IMR-90 (cell line): Measurements from ENCODE around the gene CD46. TPM values are rescaled to one million over a fixed set of nuclear protein-coding genes. Genes with fewer than 3 reads are reported as not detected.

Experiments
- ATAC-seq: fragments of 200-7000 bp; cut with Tn5 transposase; 2 replicates; pipeline ENCODE4 v1.9.1; 2020; ENCODE audit warnings: low read depth, mild to moderate bottlenecking, moderate library complexity
- BruUV-seq: library from RNA; stranded (reverse); fragments of 400-500 nt; replicated peaks from 2 replicates; lab custom pipeline; 2021; lab: Mats Ljungman, UMichigan
- CTCF ChIA-PET: fragments of 300-600 bp; formaldehyde crosslinking; extraction: SDS; loops from one replicate; lab custom pipeline; 2021; ENCODE audit warnings: antibody characterized with exemption; lab: Yijun Ruan, JAX
- POLR2A ChIA-PET: fragments of 300-600 bp; sonication (Branson Sonifier 250); formaldehyde crosslinking; loops from one replicate; lab custom pipeline; 2022; ENCODE audit warnings: antibody characterized with exemption; ENCODE audit not compliant: unreplicated experiment; lab: Charles Lee
- DNase-seq: peaks from one replicate; pipeline ENCODE4 v3.0.0; 2013
- H2AFZ ChIP-seq: replicated peaks from 2 replicates; pipeline ENCODE3; 2013; ENCODE audit warnings: low read length, mild to moderate bottlenecking; ENCODE audit not compliant: poor library complexity
- H2AK5ac ChIP-seq: 2 replicates; pipeline ENCODE4 v1.6.1; 2013; ENCODE audit warnings: low read depth, low read length, inconsistent platforms
- H2AK9ac ChIP-seq: replicated peaks from 2 replicates; pipeline ENCODE3; 2013; ENCODE audit warnings: mild to moderate bottlenecking, low read depth, low read length, moderate library complexity; ENCODE audit not compliant: poor library complexity
- H2BK120ac ChIP-seq: 2 replicates; pipeline ENCODE4 v1.6.1; 2013; ENCODE audit warnings: low read depth, low read length, inconsistent platforms
- H2BK15ac ChIP-seq: 3 replicates; pipeline ENCODE4 v1.6.1; 2013; ENCODE audit warnings: low read depth, low read length, inconsistent platforms
- H2BK20ac ChIP-seq: 2 replicates; pipeline ENCODE4 v1.6.1; 2013; ENCODE audit warnings: low read depth, mild to moderate bottlenecking, inconsistent platforms, low read length, moderate library complexity
- H2BK5ac ChIP-seq: 2 replicates; pipeline ENCODE4 v1.6.1; 2013; ENCODE audit warnings: mild to moderate bottlenecking, low read depth, low read length, inconsistent platforms; ENCODE audit not compliant: poor library complexity, severe bottlenecking
- H3K14ac ChIP-seq: replicated peaks from 2 replicates; pipeline ENCODE4 v1.6.1; 2013; ENCODE audit warnings: low read depth, low read length, inconsistent platforms
- H3K18ac ChIP-seq: 2 replicates; pipeline ENCODE4 v1.6.1; 2013; ENCODE audit warnings: low read depth, low read length, control low read depth
- H3K23ac ChIP-seq: 2 replicates; pipeline ENCODE4 v1.6.1; 2013; ENCODE audit warnings: low read depth, low read length, inconsistent platforms
- H3K27ac ChIP-seq: 2 replicates; pipeline ENCODE4 v1.5.1; 2013; ENCODE audit warnings: mild to moderate bottlenecking, control low read depth, low read length; ENCODE audit not compliant: insufficient read depth
- H3K27me3 ChIP-seq: 2 replicates; pipeline ENCODE4 v1.6.1; 2013; ENCODE audit warnings: low read length; ENCODE audit not compliant: control insufficient read depth, insufficient read depth
- H3K36me3 ChIP-seq: 2 replicates; pipeline ENCODE4 v1.6.1; 2013; ENCODE audit warnings: low read length, mixed read lengths; ENCODE audit not compliant: control insufficient read depth, insufficient read depth
- H3K4ac ChIP-seq: 2 replicates; pipeline ENCODE4 v1.6.1; 2013; ENCODE audit warnings: low read depth, low read length, inconsistent platforms
- H3K4me1 ChIP-seq: 2 replicates; pipeline ENCODE4 v1.6.1; 2013; ENCODE audit warnings: low read length, mixed read lengths; ENCODE audit not compliant: control insufficient read depth, insufficient read depth
- H3K4me2 ChIP-seq: 2 replicates; pipeline ENCODE4 v1.6.1; 2013; ENCODE audit warnings: low read depth, mild to moderate bottlenecking, control low read depth, low read length, moderate library complexity
- H3K4me3 ChIP-seq: 2 replicates; pipeline ENCODE4 v1.5.1; 2013; ENCODE audit warnings: low read depth, mild to moderate bottlenecking, control low read depth, low read length, moderate library complexity; ENCODE audit not compliant: insufficient read depth
- H3K56ac ChIP-seq: 2 replicates; pipeline ENCODE4 v1.6.1; 2013; ENCODE audit warnings: low read length, inconsistent platforms; ENCODE audit not compliant: insufficient read depth; ENCODE audit errors: extremely low read depth
- H3K79me1 ChIP-seq, 2 experiments: 2 replicates each; pipeline ENCODE4 v1.6.1; 2013; ENCODE audit warnings: low read length in 2 of 2, inconsistent platforms in 1 of 2, low read depth in 1 of 2
- H3K9ac ChIP-seq: 2 replicates; pipeline ENCODE4 v1.6.1; 2013; ENCODE audit warnings: low read depth, low read length, control low read depth
- H3K9me1 ChIP-seq: 2 replicates; pipeline ENCODE4 v1.6.1; 2013; ENCODE audit warnings: low read length, inconsistent platforms; ENCODE audit not compliant: insufficient read depth
- H3K9me3 ChIP-seq: 2 replicates; pipeline ENCODE4 v1.6.1; 2013; ENCODE audit warnings: low read length; ENCODE audit not compliant: control insufficient read depth, insufficient read depth
- H4K20me1 ChIP-seq: 2 replicates; pipeline ENCODE4 v1.6.1; 2013; ENCODE audit warnings: low read length, inconsistent platforms; ENCODE audit not compliant: insufficient read depth
- H4K5ac ChIP-seq: 2 replicates; pipeline ENCODE4 v1.6.1; 2013; ENCODE audit warnings: mild to moderate bottlenecking, low read depth, low read length, control low read depth
- H4K8ac ChIP-seq, 2 experiments: 2 replicates each; pipeline ENCODE4 v1.6.1; 2013; ENCODE audit warnings: low read depth in 2 of 2, low read length in 2 of 2, control low read depth in 1 of 2, inconsistent platforms in 1 of 2
- H4K91ac ChIP-seq: 2 replicates; pipeline ENCODE4 v1.6.1; 2013; ENCODE audit warnings: low read depth, low read length, inconsistent platforms; ENCODE audit not compliant: insufficient read depth
- BHLHE40 ChIP-seq: fragments of 150-350 bp; IDR thresholded peaks from 2 replicates; pipeline ENCODE4 v1.6.1; 2016; ENCODE audit warnings: mild to moderate bottlenecking, low read depth, low read length
- CHD1 ChIP-seq: IDR thresholded peaks from 2 replicates; pipeline ENCODE4 v1.6.1; 2012; ENCODE audit warnings: low read depth, low read length, improper control_type of control experiment
- MAFK ChIP-seq: IDR thresholded peaks from 2 replicates; pipeline ENCODE4 v1.6.1; 2012; ENCODE audit warnings: low read depth, low read length, improper control_type of control experiment
- MXI1 ChIP-seq: IDR thresholded peaks from 2 replicates; pipeline ENCODE4 v1.6.1; 2012; ENCODE audit warnings: low read depth, mild to moderate bottlenecking, low read length, moderate library complexity, borderline replicate concordance
- USF2 ChIP-seq: fragments of 150-350 bp; IDR thresholded peaks from 2 replicates; pipeline ENCODE4 v1.6.1; 2017; ENCODE audit warnings: mild to moderate bottlenecking, antibody characterized with exemption, low read length, low read depth
- WGBS, 2 experiments: methylation state at CpG; one replicate each; pipeline versions ENCODE4 v1.1.5 to v1.1.7; 2013; ENCODE audit warnings: missing lambda C conversion rate in 2 of 2; ENCODE audit not compliant: insufficient read length in 1 of 2; ENCODE audit errors: extremely low coverage in 2 of 2; 5-methylcytosine and 5-hydroxymethylcytosine counted together
- dilution Hi-C: fragments of 300-500 bp; cut with HindIII; formaldehyde crosslinking; loops from one replicate; pipeline ENCODE4 v1.14.3; 2018; ENCODE audit warnings: low sequenced_read_pairs; ENCODE audit not compliant: unreplicated experiment
- in situ Hi-C: fragments of 300-500 bp; cut with MboI; formaldehyde crosslinking; loops from 3 replicates; pipeline ENCODE4 v1.14.3; 2019; ENCODE audit warnings: low sequenced_read_pairs, inconsistent platforms, mixed read lengths
- intact Hi-C: fragments of 100-400 bp; cut with micrococcal nuclease; formaldehyde crosslinking; loops from 2 replicates; pipeline ENCODE4 v1.10.0; 2022
- polyA plus RNA-seq, 3 experiments: library from polyadenylated mRNA; depleted of rRNA; stranded (reverse); fragments of >200 nt; gene quantifications; 2 replicates each; pipeline ENCODE4 v1.2.3, GENCODE V29; 2012; ENCODE audit warnings: low replicate concordance in 1 of 3
- total RNA-seq: library from RNA; depleted of rRNA; stranded (reverse); fragments of >200 nt; gene quantifications from 2 replicates; pipeline ENCODE4 v1.2.3, GENCODE V29; 2012

CD46 gene
- total and polyA plus RNA-seq, 2 of the 4 experiments (the other 2 are of a cell fraction) = 37.1 to 82.0 TPM

GRCh38 chr1:207836591-207837347 lies 84.9 kb downstream of the CD46 start:
- ATAC-seq = no peak
- 79% methylated on average over 5 of the region's 15 CpGs; no CpG with 5 or more reads in 1 of the 2 experiments for WGBS, 2 experiments
- no peaks in the 10 kb centered on the region for H3K27me3 ChIP-seq
- no peak overlapping the region for H3K4me3 ChIP-seq
- peaks cover 3 to 17% of the 10 kb centered on the region in 2 experiments; a peak in 2 of 4 replicates for H3K79me1 ChIP-seq
- H3K27ac ChIP-seq = no peak overlapping the region
- TF ChIP-seq MXI1 (no peak), BHLHE40 (no peak), USF2 (no peak), MAFK (no peak), CHD1 (no peak)
- CTCF ChIA-PET = interaction anchor here (1.2 kb wide), 2 partner anchors 9 to 13 kb away, joined by 3 read pairs; no protein-coding TSS in a partner anchor
- dilution Hi-C loops = no loop called here
- intact Hi-C loops = no loop called here
- no peak overlapping the region for H2BK120ac ChIP-seq
- POLR2A ChIA-PET = no interaction called here
- peaks cover 2% of the 10 kb centered on the region for H3K4me1 ChIP-seq
- no peak overlapping the region for H3K4me2 ChIP-seq
- no peak overlapping the region for H3K4ac ChIP-seq
- peaks cover 4% of the 10 kb centered on the region for H3K9me1 ChIP-seq
- H4K20me1 ChIP-seq = no peaks in the 10 kb centered on the region
- no peak overlapping the region for H3K14ac ChIP-seq
- H4K8ac ChIP-seq = no peak overlapping the region
- H3K56ac ChIP-seq = no peak overlapping the region
- H2AFZ ChIP-seq = peak overlapping the region; percentile 58
- no TSS peak for BruUV-seq
- H3K18ac ChIP-seq = no peak overlapping the region
- H3K9me3 ChIP-seq = no peaks in the 10 kb centered on the region
- in situ Hi-C loops = no loop called here
- H4K91ac ChIP-seq = no peak overlapping the region
- H2BK20ac ChIP-seq = no peak overlapping the region
- DNase-seq = no peak
- 0 out of 2 replicates have a peak overlapping the region, but pooled peaks have one; percentile 15 for H2AK5ac ChIP-seq
- H3K23ac ChIP-seq = no peak overlapping the region
- no peak overlapping the region for H4K5ac ChIP-seq
- H2BK5ac ChIP-seq = no peak overlapping the region
- H2BK15ac ChIP-seq = no peak overlapping the region
- no peak overlapping the region for H2AK9ac ChIP-seq
- no peaks in the 10 kb centered on the region for H3K36me3 ChIP-seq
- no peak overlapping the region for H3K9ac ChIP-seq
